Fibroblast of pulmonary artery (primary cell): ENCODE results near the gene SH3D19.

Source experiments
- DNase-seq: peaks from one replicate; pipeline ENCODE4 v3.0.0-alpha.2; 2010; ENCODE audit warnings: low read depth
- H3K4me3 ChIP-seq: replicated peaks from 2 replicates; pipeline ENCODE4 v1.5.1; 2011; ENCODE audit warnings: low read depth, mild to moderate bottlenecking, control low read depth, low read length, moderate library complexity
- TF ChIP-seq, protein P1 (sequence below): IDR thresholded peaks from 2 replicates; pipeline ENCODE4 v1.5.1; 2011; ENCODE audit warnings: mild to moderate bottlenecking, control low read depth, low read length, inconsistent platforms; ENCODE audit errors: missing control alignments

SH3D19 gene

GRCh38 chr4:151297170-151297569 lies 28.2 kb downstream of the SH3D19 start:
- DNase-seq, result no peak

GRCh38 chr4:151296227-151296626 lies 29.2 kb downstream of the SH3D19 start:
- DNase-seq, result no peak
- TF ChIP-seq, protein P1, sequence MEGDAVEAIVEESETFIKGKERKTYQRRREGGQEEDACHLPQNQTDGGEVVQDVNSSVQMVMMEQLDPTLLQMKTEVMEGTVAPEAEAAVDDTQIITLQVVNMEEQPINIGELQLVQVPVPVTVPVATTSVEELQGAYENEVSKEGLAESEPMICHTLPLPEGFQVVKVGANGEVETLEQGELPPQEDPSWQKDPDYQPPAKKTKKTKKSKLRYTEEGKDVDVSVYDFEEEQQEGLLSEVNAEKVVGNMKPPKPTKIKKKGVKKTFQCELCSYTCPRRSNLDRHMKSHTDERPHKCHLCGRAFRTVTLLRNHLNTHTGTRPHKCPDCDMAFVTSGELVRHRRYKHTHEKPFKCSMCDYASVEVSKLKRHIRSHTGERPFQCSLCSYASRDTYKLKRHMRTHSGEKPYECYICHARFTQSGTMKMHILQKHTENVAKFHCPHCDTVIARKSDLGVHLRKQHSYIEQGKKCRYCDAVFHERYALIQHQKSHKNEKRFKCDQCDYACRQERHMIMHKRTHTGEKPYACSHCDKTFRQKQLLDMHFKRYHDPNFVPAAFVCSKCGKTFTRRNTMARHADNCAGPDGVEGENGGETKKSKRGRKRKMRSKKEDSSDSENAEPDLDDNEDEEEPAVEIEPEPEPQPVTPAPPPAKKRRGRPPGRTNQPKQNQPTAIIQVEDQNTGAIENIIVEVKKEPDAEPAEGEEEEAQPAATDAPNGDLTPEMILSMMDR, result no peak
- H3K4me3 ChIP-seq, result no peak overlapping the region

More at GRCh38 chr4:151297170-151297569, 28.2 kb downstream of the SH3D19 start:
- TF ChIP-seq, protein P1, result no peak
- no peak overlapping the region for H3K4me3 ChIP-seq

GRCh38 chr4:151294833-151295496 lies 30.4 kb downstream of the SH3D19 start:
- H3K4me3 ChIP-seq, result no peak overlapping the region
- TF ChIP-seq, protein P1, result no peak
- DNase-seq, result no peak

- TF ChIP-seq, protein P1, result no peak
- no peak overlapping the region for H3K4me3 ChIP-seq
- no peak for DNase-seq
Measured at GRCh38 chr4:151292038-151292437, 33.4 kb downstream of the SH3D19 start.

DNA sequence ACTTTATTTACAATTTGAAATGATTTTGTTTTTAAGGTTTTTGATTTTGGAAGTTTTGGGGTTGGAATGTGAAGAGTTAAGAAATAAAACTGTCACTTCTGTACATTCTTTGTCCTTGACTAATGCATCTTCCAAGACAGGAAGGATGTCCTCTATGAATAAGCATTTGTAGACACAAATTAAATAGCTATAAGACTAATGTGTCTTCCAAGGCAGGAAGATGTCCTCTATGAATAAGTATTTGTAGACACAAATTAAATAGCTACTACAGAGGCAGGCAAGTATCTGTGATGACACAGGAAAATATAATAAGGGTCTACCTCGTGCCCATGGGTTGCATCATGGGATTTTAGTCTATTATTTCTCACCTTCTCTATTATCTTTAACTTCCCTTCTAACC lies 33.9 kb downstream of the SH3D19 start:
- TF ChIP-seq, protein P1, result no peak
- H3K4me3 ChIP-seq, result no peak overlapping the region
- no peak for DNase-seq

- no peak for DNase-seq
- TF ChIP-seq, protein P1, result no peak
Measured at GRCh38 chr4:151287409-151287808, 38.0 kb downstream of the SH3D19 start.

More at GRCh38 chr4:151287409-151287808, 38.0 kb downstream of the SH3D19 start:
- H3K4me3 ChIP-seq, result no peak overlapping the region
